Mucosa of descending colon (tissue), 3 donors: ENCODE results near the gene MRPL34. TPM values are rescaled to one million over a fixed set of nuclear protein-coding genes. Genes with fewer than 3 reads are reported as not detected.

Experiments used
- ATAC-seq: fragments of 200-7000 bp; cut with Tn5 transposase; one replicate; pipeline ENCODE4 v1.9.1; 2020; ENCODE audit warnings: mild to moderate bottlenecking, moderate library complexity
- DNase-seq, 3 donors: peaks; one replicate each; pipeline ENCODE4 v3.0.0-alpha.2; 2020
- H3K36me3 ChIP-seq: fragments of 200-600 bp; one replicate; pipeline ENCODE4 v1.8.0; 2021; ENCODE audit warnings: low read depth, mild to moderate bottlenecking
- H3K4me1 ChIP-seq: fragments of 200-600 bp; one replicate; pipeline ENCODE4 v1.8.0; 2021; ENCODE audit warnings: low read depth, mild to moderate bottlenecking
- H3K4me3 ChIP-seq: fragments of 200-600 bp; one replicate; pipeline ENCODE4 v1.8.0; 2021; ENCODE audit warnings: mild to moderate bottlenecking
- H3K9me3 ChIP-seq: fragments of 200-600 bp; one replicate; pipeline ENCODE4 v1.8.0; 2021; ENCODE audit warnings: mild to moderate bottlenecking
- intact Hi-C, 2 donors: fragments of 100-400 bp; cut with DNase I in 1 of 2; cut with micrococcal nuclease in 1 of 2; formaldehyde crosslinking; loops; one replicate each; pipeline versions ENCODE4 v1.11.0 to v1.11.1; 2022; cut with DNase I, micrococcal nuclease
- total RNA-seq, 3 donors: library from RNA; stranded (reverse); fragmentation: NEBNext Ultra II Directional in 2 of 3; extraction: Animal tissue kit (Norgen Biotek cat#: 25700) in 2 of 3; gene quantifications; one replicate each; pipeline versions ENCODE4 v1.2.1 to v1.2.4, GENCODE V29; 2021 to 2023
- TF ChIP-seq, protein P1 (sequence below): fragments of 200-600 bp; IDR thresholded peaks from one replicate; pipeline ENCODE4 v1.8.0; 2022; ENCODE audit warnings: antibody characterized with exemption, mild to moderate bottlenecking
- donor health status: DM: no; HTN: no; CAD: no; lungs with moderate emphysema.
- donor health status: DM: no; HTN: no; CAD: no.
- donor health status: DM: no; HTN: yes; CAD: no.

Gene MRPL34
- total RNA-seq, 3 donors from 2014 or later, result 124 to 148 (median 145) TPM

DNA sequence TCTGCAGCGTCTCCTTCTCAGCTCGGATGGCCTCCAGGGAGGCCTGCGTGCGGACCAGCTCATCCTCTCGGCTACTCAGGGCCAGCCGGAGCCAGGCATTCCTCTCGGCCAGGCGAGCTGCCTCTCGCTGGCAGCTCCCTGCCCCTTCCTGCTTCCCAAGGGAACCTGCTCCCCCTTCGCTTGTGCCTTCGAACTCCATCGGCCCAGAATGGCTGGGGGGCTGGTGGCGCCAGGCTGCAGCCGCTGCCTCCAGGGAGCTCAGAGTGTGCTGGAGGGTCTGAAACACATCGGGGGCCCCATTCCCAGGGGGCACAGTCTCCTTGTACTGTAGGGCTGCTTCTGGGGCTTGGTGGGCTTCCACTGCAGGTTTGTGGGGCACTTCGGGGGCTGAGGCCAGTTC is 43.1 kb upstream of the MRPL34 start:
- peaks cover 5% of the 10 kb centered on the region for H3K36me3 ChIP-seq
- TF ChIP-seq, protein P1, sequence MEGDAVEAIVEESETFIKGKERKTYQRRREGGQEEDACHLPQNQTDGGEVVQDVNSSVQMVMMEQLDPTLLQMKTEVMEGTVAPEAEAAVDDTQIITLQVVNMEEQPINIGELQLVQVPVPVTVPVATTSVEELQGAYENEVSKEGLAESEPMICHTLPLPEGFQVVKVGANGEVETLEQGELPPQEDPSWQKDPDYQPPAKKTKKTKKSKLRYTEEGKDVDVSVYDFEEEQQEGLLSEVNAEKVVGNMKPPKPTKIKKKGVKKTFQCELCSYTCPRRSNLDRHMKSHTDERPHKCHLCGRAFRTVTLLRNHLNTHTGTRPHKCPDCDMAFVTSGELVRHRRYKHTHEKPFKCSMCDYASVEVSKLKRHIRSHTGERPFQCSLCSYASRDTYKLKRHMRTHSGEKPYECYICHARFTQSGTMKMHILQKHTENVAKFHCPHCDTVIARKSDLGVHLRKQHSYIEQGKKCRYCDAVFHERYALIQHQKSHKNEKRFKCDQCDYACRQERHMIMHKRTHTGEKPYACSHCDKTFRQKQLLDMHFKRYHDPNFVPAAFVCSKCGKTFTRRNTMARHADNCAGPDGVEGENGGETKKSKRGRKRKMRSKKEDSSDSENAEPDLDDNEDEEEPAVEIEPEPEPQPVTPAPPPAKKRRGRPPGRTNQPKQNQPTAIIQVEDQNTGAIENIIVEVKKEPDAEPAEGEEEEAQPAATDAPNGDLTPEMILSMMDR, result no peak
- H3K4me1 ChIP-seq, result no peaks in the 10 kb centered on the region
- no peak overlapping the region for H3K4me3 ChIP-seq
- intact Hi-C loops, result no loop called here
- ATAC-seq (no peak), DNase-seq (no peak)
- no peaks in the 10 kb centered on the region for H3K9me3 ChIP-seq

- no peak overlapping the region for H3K4me3 ChIP-seq
- TF ChIP-seq, protein P1, result no peak
- H3K4me1 ChIP-seq, result peaks cover 7% of the 10 kb centered on the region
- ATAC-seq (no peak), DNase-seq (no peak)
- H3K36me3 ChIP-seq, result peaks cover 5% of the 10 kb centered on the region
- intact Hi-C loops, result no loop called here
- H3K9me3 ChIP-seq, result no peaks in the 10 kb centered on the region
Observed at GRCh38 chr19:17263712-17264640, 41.7 kb upstream of the MRPL34 start.

DNA sequence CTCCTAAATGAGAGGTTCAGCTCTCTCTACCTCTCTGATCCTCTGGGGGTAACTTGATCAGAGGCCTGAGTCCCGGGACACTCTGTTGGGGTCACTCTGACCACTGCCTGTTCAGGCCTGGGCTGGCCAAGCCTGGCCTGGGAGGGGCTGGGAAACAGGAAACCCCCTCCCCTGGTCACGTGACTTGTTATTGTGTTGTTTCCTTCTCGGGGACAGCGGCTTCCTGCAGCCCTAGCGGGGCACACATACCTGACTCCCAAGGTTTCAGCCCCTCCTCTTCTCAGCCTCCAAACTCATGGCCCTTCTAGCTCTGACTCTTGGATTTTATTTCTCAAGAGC is 41.1 kb upstream of the MRPL34 start, which contains the start of gene USHBP1:
Gene USHBP1 (minus strand): TSS at position 105 of the 339 bp plus-strand sequence. CDS start 446 bp downstream, outside the sequence.
- DNase-seq (peak in 1 of 3 donors; percentile 19), ATAC-seq (no peak)
- no peak within 1 kb of the TSS for H3K4me3 ChIP-seq
- peaks cover 5% of the 10 kb centered on the region for H3K36me3 ChIP-seq
- peaks cover 7% of the 10 kb centered on the region for H3K4me1 ChIP-seq
- no peaks in the 10 kb centered on the region for H3K9me3 ChIP-seq
- TF ChIP-seq, protein P1, result no peak
- intact Hi-C loops, result no loop called here

GRCh38 chr19:17266026-17266425 is 39.6 kb upstream of the MRPL34 start:
- Histone ChIP-seq H3K36me3 (peaks cover 5% of the 10 kb centered on the region), H3K4me1 (peaks cover 7% of the 10 kb centered on the region), H3K4me3 (no peak overlapping the region), H3K9me3 (no peaks in the 10 kb centered on the region)
- DNase-seq (no peak), ATAC-seq (no peak)
- TF ChIP-seq, protein P1, result no peak
- intact Hi-C loops, result no loop called here

DNA sequence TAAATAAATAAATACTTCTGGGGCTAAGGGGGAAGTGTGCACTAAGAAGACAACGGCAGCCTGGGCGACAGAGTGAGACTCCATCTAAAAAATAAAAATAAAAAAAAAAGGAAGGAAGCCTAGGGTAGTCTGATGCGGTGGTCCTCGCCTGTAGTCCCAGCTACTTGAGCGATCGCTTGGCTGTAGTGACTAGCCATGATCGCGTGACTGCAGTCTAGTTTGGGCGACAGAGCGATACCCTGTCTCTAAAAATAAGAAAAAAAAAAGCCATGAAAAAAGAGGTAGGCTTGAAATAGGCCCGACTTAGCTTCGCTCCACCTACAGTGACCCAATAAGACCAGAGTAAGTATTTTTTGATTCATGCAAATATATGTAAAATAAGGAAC is 39.1 kb upstream of the MRPL34 start:
- TF ChIP-seq, protein P1, result no peak
- intact Hi-C loops, result no loop called here

More for the DNA sequence above, 39.1 kb upstream of the MRPL34 start:
- no peak for DNase-seq
- H3K4me1 ChIP-seq, result peaks cover 7% of the 10 kb centered on the region
- no peaks in the 10 kb centered on the region for H3K9me3 ChIP-seq
- H3K4me3 ChIP-seq, result peak overlapping the region; percentile 66
- ATAC-seq, result no peak
- peaks cover 5% of the 10 kb centered on the region for H3K36me3 ChIP-seq
